ENCODE measurements around the gene GNPTG. TPM values are rescaled to one million over a fixed set of nuclear protein-coding genes. Genes with fewer than 3 reads are reported as not detected.

GNPTG gene
- total RNA-seq, 1 experiment from 2014 or later = 29.4 TPM

DNA sequence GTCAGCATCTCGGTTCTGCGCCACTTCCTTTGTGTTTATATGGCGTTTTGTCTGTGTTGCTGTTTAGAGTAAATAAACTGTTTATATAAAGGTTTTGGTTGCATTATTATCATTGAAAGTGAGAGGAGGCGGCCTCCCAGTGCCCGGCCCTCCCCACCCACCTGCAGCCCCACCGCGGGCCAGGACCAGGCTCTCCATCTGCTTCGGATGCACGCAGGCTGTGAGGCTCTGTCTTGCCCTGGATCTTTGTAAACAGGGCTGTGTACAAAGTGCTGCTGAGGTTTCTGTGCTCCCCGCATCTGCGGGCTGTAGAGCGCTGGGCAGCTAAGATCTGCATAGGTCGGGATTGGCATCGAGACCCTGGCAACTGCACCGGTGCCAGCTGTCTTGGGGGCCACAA is 26.5 kb upstream of the GNPTG start:
- H3K23me2 ChIP-seq (ENCODE audit: insufficient read length, low read depth, low read length, poor library complexity, severe bottlenecking) = no peaks in the 10 kb centered on the region
- no peak overlapping the region for H4K8ac ChIP-seq (replicated peaks; ENCODE audit: insufficient read length, low read depth, low read length)
- Mint-ChIP-seq H3K4me1 (peaks cover 0 to 9% of the 10 kb centered on the region in 2 experiments; a peak in 2 of 4 replicates), H3K27me3 (ENCODE audit: low read depth) (no peaks in the 10 kb centered on the region; the same call in 1 of the 2 replicates), H3K27ac (peak overlapping the region in 1 of 3 experiments; percentile 83; a peak in 1 of 7 replicates), H3K9me3 (no peaks in the 10 kb centered on the region), H3K4me3 (no peak overlapping the region), H3K36me3 (ENCODE audit: insufficient read depth in 1 of 3, low read depth in 3 of 3) (peaks cover 4 to 45% (median 27%) of the 10 kb centered on the region in 3 experiments)
- no CpG with 5 or more reads among the region's 15 CpGs for WGBS (ENCODE audit: extremely low coverage, insufficient read length, low lambda C conversion rate)
- H3K79me1 ChIP-seq (ENCODE audit: insufficient read depth, low read depth, low read length, poor library complexity, severe bottlenecking) = no peaks in the 10 kb centered on the region
- H3T11ph ChIP-seq (ENCODE audit: low read length) = no peak overlapping the region
- H3K79me2 ChIP-seq (ENCODE audit: insufficient read depth, low read length) = no peaks in the 10 kb centered on the region
- H2BK12ac ChIP-seq (ENCODE audit: insufficient read length, low read depth, low read length) = no peak overlapping the region
- H3K4ac ChIP-seq (ENCODE audit: low read depth, low read length) = no peak overlapping the region
- no peaks in the 10 kb centered on the region for H3K4me1 ChIP-seq (ENCODE audit: insufficient read depth, low read length)
- H2BK5ac ChIP-seq (ENCODE audit: insufficient read length, low read length) = no peak overlapping the region
- H3K14ac ChIP-seq (ENCODE audit: insufficient read depth, low read length) = no peak overlapping the region
- no peak overlapping the region for H4K5ac ChIP-seq (ENCODE audit: insufficient read length, low read depth, low read length)
- no peak overlapping the region for H2BK20ac ChIP-seq (ENCODE audit: low read depth, low read length, poor library complexity, severe bottlenecking)
- no peak overlapping the region for H4K91ac ChIP-seq (ENCODE audit: insufficient read length, low read depth, low read length)
- no peak overlapping the region for H3K27ac ChIP-seq (ENCODE audit: insufficient read length, low read depth, low read length)
- no peak overlapping the region for H2AK5ac ChIP-seq (ENCODE audit: insufficient read length, low read length)
- no peak overlapping the region for H3K4me2 ChIP-seq (ENCODE audit: insufficient read depth, insufficient read length, low read length)
- no peak overlapping the region for H3K18ac ChIP-seq (ENCODE audit: insufficient read length, low read depth, low read length)
- TF ChIP-seq, protein P1, sequence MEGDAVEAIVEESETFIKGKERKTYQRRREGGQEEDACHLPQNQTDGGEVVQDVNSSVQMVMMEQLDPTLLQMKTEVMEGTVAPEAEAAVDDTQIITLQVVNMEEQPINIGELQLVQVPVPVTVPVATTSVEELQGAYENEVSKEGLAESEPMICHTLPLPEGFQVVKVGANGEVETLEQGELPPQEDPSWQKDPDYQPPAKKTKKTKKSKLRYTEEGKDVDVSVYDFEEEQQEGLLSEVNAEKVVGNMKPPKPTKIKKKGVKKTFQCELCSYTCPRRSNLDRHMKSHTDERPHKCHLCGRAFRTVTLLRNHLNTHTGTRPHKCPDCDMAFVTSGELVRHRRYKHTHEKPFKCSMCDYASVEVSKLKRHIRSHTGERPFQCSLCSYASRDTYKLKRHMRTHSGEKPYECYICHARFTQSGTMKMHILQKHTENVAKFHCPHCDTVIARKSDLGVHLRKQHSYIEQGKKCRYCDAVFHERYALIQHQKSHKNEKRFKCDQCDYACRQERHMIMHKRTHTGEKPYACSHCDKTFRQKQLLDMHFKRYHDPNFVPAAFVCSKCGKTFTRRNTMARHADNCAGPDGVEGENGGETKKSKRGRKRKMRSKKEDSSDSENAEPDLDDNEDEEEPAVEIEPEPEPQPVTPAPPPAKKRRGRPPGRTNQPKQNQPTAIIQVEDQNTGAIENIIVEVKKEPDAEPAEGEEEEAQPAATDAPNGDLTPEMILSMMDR (conservative IDR thresholded peaks at IDR 0.05) = no peak
- no peaks in the 10 kb centered on the region for H4K20me1 ChIP-seq (ENCODE audit: control insufficient read depth, insufficient read depth, insufficient read length)
- no peaks in the 10 kb centered on the region for H3K9me3 ChIP-seq (ENCODE audit: control insufficient read depth, low read depth, low read length)
- no peak overlapping the region for H3K56ac ChIP-seq (ENCODE audit: insufficient read length, low read depth, low read length)
- DNase-seq = no peak
- no peaks in the 10 kb centered on the region for H3K27me3 ChIP-seq (ENCODE audit: insufficient read depth, low read length)
- no peak overlapping the region for H2BK15ac ChIP-seq (ENCODE audit: low read depth, low read length)
- H2AFZ ChIP-seq (ENCODE audit: low read length) = no peak overlapping the region
- no peak overlapping the region for H3K9ac ChIP-seq (ENCODE audit: extremely low read depth, insufficient read length, low read length)
- H2BK120ac ChIP-seq (ENCODE audit: low read depth, low read length, poor library complexity, severe bottlenecking) = no peak overlapping the region
- no peak overlapping the region for H3K23ac ChIP-seq (ENCODE audit: insufficient read length, low read depth, low read length)
